Posterior cingulate gyrus (tissue), 11 donors: ENCODE data around the gene BCKDHB.

Source experiments
- DNase-seq, 10 donors: peaks; one replicate each; pipeline versions ENCODE4 v3.0.0 to v3.0.0-alpha.2; 2020 to 2021; ENCODE audit warnings: mixed read lengths in 3 of 10
- intact Hi-C: fragments of 100-400 bp; cut with DNase I; formaldehyde crosslinking; loops from one replicate; pipeline ENCODE4 v1.15.1; 2023

BCKDHB gene

GRCh38 chr6:80316686-80317231, 210.3 kb downstream of the BCKDHB start:
- intact Hi-C loops = no loop called here

GRCh38 chr6:80319196-80319595, 212.7 kb downstream of the BCKDHB start:
- intact Hi-C loops = no loop called here
- DNase-seq = no peak

More at GRCh38 chr6:80316686-80317231, 210.3 kb downstream of the BCKDHB start:
- DNase-seq = peak in 1 of 10 donors; percentile 15

GRCh38 chr6:80321011-80321410, 214.5 kb downstream of the BCKDHB start:
- intact Hi-C loops = no loop called here
- no peak for DNase-seq

GRCh38 chr6:80325742-80326141, 219.3 kb downstream of the BCKDHB start:
- intact Hi-C loops = no loop called here

GRCh38 chr6:80328652-80329051, 222.2 kb downstream of the BCKDHB start:
- no peak for DNase-seq
- intact Hi-C loops = no loop called here

More at GRCh38 chr6:80325742-80326141, 219.3 kb downstream of the BCKDHB start:
- no peak for DNase-seq

GRCh38 chr6:80329496-80329895, 223.0 kb downstream of the BCKDHB start:
- intact Hi-C loops = no loop called here
- DNase-seq = peak in 1 of 10 donors; percentile 40

- intact Hi-C loops = loop anchor here (10.0 kb wide), 1 partner anchor 1424 kb away; the partner anchor contains the start of gene TENT5A
- DNase-seq = no peak
Observed at GRCh38 chr6:80330961-80331360, 224.5 kb downstream of the BCKDHB start.

- intact Hi-C loops = loop anchor here (10.0 kb wide), 1 partner anchor 1423 kb away; the partner anchor contains the start of gene TENT5A
- DNase-seq = no peak
Observed at GRCh38 chr6:80331522-80331921, 225.1 kb downstream of the BCKDHB start.

- no peak for DNase-seq
- intact Hi-C loops = loop anchor here (10.0 kb wide), 1 partner anchor 1423 kb away; the partner anchor contains the start of gene TENT5A
Observed at GRCh38 chr6:80331974-80332373, 225.5 kb downstream of the BCKDHB start.

- DNase-seq = no peak
- intact Hi-C loops = loop anchor here (10.0 kb wide), 1 partner anchor 1421 kb away; the partner anchor contains the start of gene TENT5A
Observed at GRCh38 chr6:80333342-80333741, 226.9 kb downstream of the BCKDHB start.

GRCh38 chr6:80335121-80335531, 228.7 kb downstream of the BCKDHB start:
- DNase-seq = no peak
- intact Hi-C loops = loop anchor here (10.0 kb wide), 1 partner anchor 1420 kb away; the partner anchor contains the start of gene TENT5A

- intact Hi-C loops = loop anchor here (10.0 kb wide), 1 partner anchor 1418 kb away; the partner anchor contains the start of gene TENT5A
- no peak for DNase-seq
Observed at GRCh38 chr6:80336911-80337310, 230.4 kb downstream of the BCKDHB start.

- peak in 6 of 10 donors; percentile 28 to 72 (median 42) for DNase-seq
- intact Hi-C loops = loop anchor here (10.0 kb wide), 1 partner anchor 1416 kb away; the partner anchor contains the start of gene TENT5A
Observed at GRCh38 chr6:80338201-80338836, 231.8 kb downstream of the BCKDHB start.

- no peak for DNase-seq
- intact Hi-C loops = loop anchor here (10.0 kb wide), 1 partner anchor 1415 kb away; the partner anchor contains the start of gene TENT5A
Observed at GRCh38 chr6:80339421-80339820, 232.9 kb downstream of the BCKDHB start.

- intact Hi-C loops = no loop called here
- no peak for DNase-seq
Observed at GRCh38 chr6:80340280-80340679, 233.8 kb downstream of the BCKDHB start.

GRCh38 chr6:80340686-80341085, 234.2 kb downstream of the BCKDHB start:
- DNase-seq = no peak
- intact Hi-C loops = no loop called here

- no peak for DNase-seq
- intact Hi-C loops = no loop called here
Observed at GRCh38 chr6:80341330-80341729, 234.9 kb downstream of the BCKDHB start.

GRCh38 chr6:80343511-80343910, 237.0 kb downstream of the BCKDHB start:
- intact Hi-C loops = no loop called here
- no peak for DNase-seq

- DNase-seq = no peak
- intact Hi-C loops = no loop called here
Observed at GRCh38 chr6:80347101-80347500, 240.6 kb downstream of the BCKDHB start.

GRCh38 chr6:80348263-80348662, 241.8 kb downstream of the BCKDHB start:
- intact Hi-C loops = no loop called here
- DNase-seq = no peak

- DNase-seq = no peak
- intact Hi-C loops = no loop called here
Observed at GRCh38 chr6:80356000-80356399, 249.5 kb downstream of the BCKDHB start.

GRCh38 chr6:80356545-80356944, 250.1 kb downstream of the BCKDHB start:
- no peak for DNase-seq
- intact Hi-C loops = no loop called here
